ENCODE data around the gene RASGRP3. TPM values are rescaled to one million over a fixed set of nuclear protein-coding genes. Genes with fewer than 3 reads are reported as not detected.

Gene RASGRP3
- total and polyA plus RNA-seq, 2 donors (not counting 3 experiments of a cell fraction or from before 2014, with no cell fraction given), result 16.0 to 39.6 TPM

DNA sequence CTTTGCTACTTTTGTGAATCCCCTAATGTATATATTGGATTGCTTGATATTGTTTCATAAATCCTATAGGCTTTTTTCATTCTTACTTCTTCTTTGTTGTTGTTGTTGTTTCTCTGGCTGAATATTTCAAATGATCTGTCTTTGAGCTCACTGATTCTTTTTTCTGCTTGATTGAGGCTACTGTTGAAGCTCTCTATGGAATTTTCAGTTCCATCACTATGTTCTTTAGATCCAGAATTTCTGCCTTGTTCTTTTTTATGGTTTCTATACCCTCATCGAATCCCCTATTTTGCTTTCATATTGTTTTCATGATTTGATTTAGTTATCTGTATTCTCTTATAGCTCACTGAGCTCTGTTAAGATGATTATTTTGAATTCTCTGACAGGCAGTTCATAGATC lies 24.6 kb upstream of the RASGRP3 start:
- DNase-seq (ENCODE audit: low read depth, low spot score) (no peak), FAIRE-seq (no peak)
- H3K4me2 ChIP-seq (ENCODE audit: insufficient read depth, low read length), result no peak overlapping the region
- no peaks in the 10 kb centered on the region for H3K79me2 ChIP-seq (ENCODE audit: control insufficient read depth, insufficient read depth, low read length)
- intact Hi-C loops (cut with micrococcal nuclease), result no loop called here
- dilution Hi-C loops (cut with MboI; ENCODE audit: extremely low pct_ligation_motif_present, low sequenced_read_pairs), result no loop called here
- H3K4me3 ChIP-seq (replicated peaks in 1 of 3; ENCODE audit: insufficient read depth in 1 of 3, low read depth in 1 of 3, low read length in 3 of 3), result no peak overlapping the region
- no peaks in the 10 kb centered on the region for H3K9me3 ChIP-seq (replicated peaks; ENCODE audit: control insufficient read depth, insufficient read depth, low read length)
- ChIA-PET CTCF (interaction anchor here (1.3 kb wide), 2 partner anchors 11 to 24 kb away, joined by 4 to 6 read pairs; partner anchors contain the start of gene RASGRP3), POLR2A (no interaction called here)
- no peaks in the 10 kb centered on the region for H3K36me3 ChIP-seq (ENCODE audit: control insufficient read depth in 2 of 2, extremely low read depth in 1 of 2, insufficient read depth in 2 of 2, low read length in 2 of 2)
- no TSS peak for BruUV-seq (replicated peaks)
- TF ChIP-seq POLR2AphosphoS5 (IDR thresholded peaks at IDR 0.05; ENCODE audit: insufficient read depth, low read depth, low read length) (no peak), JUN (IDR thresholded peaks at IDR 0.05; ENCODE audit: borderline replicate concordance, insufficient read depth, insufficient read length, low read depth) (no peak), EZH2 (IDR thresholded peaks at IDR 0.05; ENCODE audit: borderline replicate concordance, low read depth, low read length, severe bottlenecking) (no peak), POLR2A (IDR thresholded peaks at IDR 0.05; ENCODE audit: low read depth, low read length) (no peak), MYC (IDR thresholded peaks at IDR 0.05; ENCODE audit: low read depth, low read length) (no peak), GATA2 (IDR thresholded peaks at IDR 0.05; ENCODE audit: insufficient read depth, insufficient read length, low read depth, low read length) (no peak), FOS (IDR thresholded peaks at IDR 0.05; ENCODE audit: borderline replicate concordance, insufficient read depth, low read length) (no peak)
- TF ChIP-seq, protein P1, sequence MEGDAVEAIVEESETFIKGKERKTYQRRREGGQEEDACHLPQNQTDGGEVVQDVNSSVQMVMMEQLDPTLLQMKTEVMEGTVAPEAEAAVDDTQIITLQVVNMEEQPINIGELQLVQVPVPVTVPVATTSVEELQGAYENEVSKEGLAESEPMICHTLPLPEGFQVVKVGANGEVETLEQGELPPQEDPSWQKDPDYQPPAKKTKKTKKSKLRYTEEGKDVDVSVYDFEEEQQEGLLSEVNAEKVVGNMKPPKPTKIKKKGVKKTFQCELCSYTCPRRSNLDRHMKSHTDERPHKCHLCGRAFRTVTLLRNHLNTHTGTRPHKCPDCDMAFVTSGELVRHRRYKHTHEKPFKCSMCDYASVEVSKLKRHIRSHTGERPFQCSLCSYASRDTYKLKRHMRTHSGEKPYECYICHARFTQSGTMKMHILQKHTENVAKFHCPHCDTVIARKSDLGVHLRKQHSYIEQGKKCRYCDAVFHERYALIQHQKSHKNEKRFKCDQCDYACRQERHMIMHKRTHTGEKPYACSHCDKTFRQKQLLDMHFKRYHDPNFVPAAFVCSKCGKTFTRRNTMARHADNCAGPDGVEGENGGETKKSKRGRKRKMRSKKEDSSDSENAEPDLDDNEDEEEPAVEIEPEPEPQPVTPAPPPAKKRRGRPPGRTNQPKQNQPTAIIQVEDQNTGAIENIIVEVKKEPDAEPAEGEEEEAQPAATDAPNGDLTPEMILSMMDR (IDR thresholded peaks at IDR 0.05; ENCODE audit: extremely low read depth in 1 of 2, insufficient read depth in 1 of 2, low read depth in 1 of 2, low read length in 2 of 2), result no peak
- TF ChIP-seq, protein P2, sequence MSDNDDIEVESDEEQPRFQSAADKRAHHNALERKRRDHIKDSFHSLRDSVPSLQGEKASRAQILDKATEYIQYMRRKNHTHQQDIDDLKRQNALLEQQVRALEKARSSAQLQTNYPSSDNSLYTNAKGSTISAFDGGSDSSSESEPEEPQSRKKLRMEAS (IDR thresholded peaks at IDR 0.05; ENCODE audit: insufficient read depth, insufficient read length), result no peak
- H3K9me1 ChIP-seq (replicated peaks; ENCODE audit: control insufficient read depth, extremely low read depth, insufficient read depth, low read length), result no peaks in the 10 kb centered on the region
- no peaks in the 10 kb centered on the region for H4K20me1 ChIP-seq (replicated peaks; ENCODE audit: control insufficient read depth, extremely low read depth, insufficient read depth, low read length)
- H3K4me1 ChIP-seq (ENCODE audit: control insufficient read depth, extremely low read depth, insufficient read depth, low read length), result no peaks in the 10 kb centered on the region
- H2AFZ ChIP-seq (ENCODE audit: low read depth, low read length), result no peak overlapping the region
- H3K27ac ChIP-seq (ENCODE audit: insufficient read depth, low read depth, low read length), result no peak overlapping the region
- no peaks in the 10 kb centered on the region for H3K27me3 ChIP-seq (ENCODE audit: control insufficient read depth in 2 of 2, insufficient read depth in 2 of 2, low read length in 2 of 2)
- H3K9ac ChIP-seq (replicated peaks; ENCODE audit: extremely low read depth, insufficient read depth, low read length), result no peak overlapping the region

All from endothelial cell of umbilical vein (primary cell).